ENCODE data around the gene YIF1B. TPM values are rescaled to one million over a fixed set of nuclear protein-coding genes. Genes with fewer than 3 reads are reported as not detected.

YIF1B gene
- total RNA-seq, 4 donors from 2014 or later = 24.0 to 42.8 (median 27.3) TPM

GRCh38 chr19:38283271-38283670 is 32.5 kb downstream of the YIF1B start:
- no peak for TF ChIP-seq POLR2A (IDR thresholded peaks at IDR 0.05)
- TF ChIP-seq, protein P1, sequence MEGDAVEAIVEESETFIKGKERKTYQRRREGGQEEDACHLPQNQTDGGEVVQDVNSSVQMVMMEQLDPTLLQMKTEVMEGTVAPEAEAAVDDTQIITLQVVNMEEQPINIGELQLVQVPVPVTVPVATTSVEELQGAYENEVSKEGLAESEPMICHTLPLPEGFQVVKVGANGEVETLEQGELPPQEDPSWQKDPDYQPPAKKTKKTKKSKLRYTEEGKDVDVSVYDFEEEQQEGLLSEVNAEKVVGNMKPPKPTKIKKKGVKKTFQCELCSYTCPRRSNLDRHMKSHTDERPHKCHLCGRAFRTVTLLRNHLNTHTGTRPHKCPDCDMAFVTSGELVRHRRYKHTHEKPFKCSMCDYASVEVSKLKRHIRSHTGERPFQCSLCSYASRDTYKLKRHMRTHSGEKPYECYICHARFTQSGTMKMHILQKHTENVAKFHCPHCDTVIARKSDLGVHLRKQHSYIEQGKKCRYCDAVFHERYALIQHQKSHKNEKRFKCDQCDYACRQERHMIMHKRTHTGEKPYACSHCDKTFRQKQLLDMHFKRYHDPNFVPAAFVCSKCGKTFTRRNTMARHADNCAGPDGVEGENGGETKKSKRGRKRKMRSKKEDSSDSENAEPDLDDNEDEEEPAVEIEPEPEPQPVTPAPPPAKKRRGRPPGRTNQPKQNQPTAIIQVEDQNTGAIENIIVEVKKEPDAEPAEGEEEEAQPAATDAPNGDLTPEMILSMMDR (IDR thresholded peaks at IDR 0.05) = no peak
- H3K4me1 ChIP-seq = peaks cover 0 to 82% (median 25%) of the 10 kb centered on the region in 3 donors
- no peak for DNase-seq
- intact Hi-C loops (cut with DNase I) = no loop called here
- no peaks in the 10 kb centered on the region for H3K27me3 ChIP-seq
- H3K27ac ChIP-seq = peak overlapping the region in 1 of 4 donors; percentile 21
- H3K36me3 ChIP-seq = peaks cover 0 to 49% (median 4%) of the 10 kb centered on the region in 3 donors
- H3K9me3 ChIP-seq = no peaks in the 10 kb centered on the region
- no peak overlapping the region for H3K4me3 ChIP-seq
- WGBS, 2 donors = 34 to 50% methylated on average over 6 of the region's 8 CpGs

DNA sequence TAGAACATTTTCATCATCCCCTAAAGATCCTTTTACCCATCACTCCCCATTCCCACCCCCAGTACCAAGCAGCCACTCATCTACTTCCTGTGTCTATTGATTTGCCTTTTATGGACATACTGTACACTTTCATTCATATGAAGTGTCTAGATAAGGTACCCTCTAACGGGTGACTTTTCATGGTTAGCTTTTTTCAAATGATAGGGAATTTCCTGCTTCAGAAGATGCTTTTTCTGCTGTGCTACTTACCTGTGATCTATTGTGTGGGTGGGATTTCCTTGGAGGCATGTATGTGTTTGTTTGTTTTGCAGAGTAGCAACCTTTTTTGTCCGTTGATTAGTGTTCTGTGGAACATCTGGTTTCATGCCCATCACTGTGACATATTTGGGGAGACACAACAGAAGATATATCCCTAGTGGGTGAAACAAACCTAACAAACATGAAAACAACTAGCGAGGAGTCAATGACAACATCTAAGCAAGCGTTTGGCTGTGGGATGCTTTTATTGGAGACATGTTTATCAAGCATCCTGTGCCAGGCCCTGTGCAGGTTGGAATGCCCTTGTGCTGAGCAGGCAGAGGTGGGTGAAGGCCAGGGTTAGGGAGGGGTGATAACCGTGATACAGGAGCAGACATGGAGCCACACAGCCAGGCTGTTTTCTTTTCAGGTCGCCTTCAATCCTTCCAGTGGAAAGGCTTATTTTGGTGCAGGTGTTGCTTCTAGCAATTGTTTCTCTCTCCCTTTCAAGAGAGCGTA is 33.8 kb downstream of the YIF1B start:
- peak overlapping the region in 1 of 4 donors; percentile 4 for H3K27ac ChIP-seq
- H3K27me3 ChIP-seq = no peaks in the 10 kb centered on the region
- no peak overlapping the region for H3K4me3 ChIP-seq
- peaks cover 4 to 92% (median 38%) of the 10 kb centered on the region in 3 donors for H3K4me1 ChIP-seq
- DNase-seq = no peak
- intact Hi-C loops (cut with DNase I) = no loop called here
- no peaks in the 10 kb centered on the region for H3K9me3 ChIP-seq
- no peak for TF ChIP-seq POLR2A (IDR thresholded peaks at IDR 0.05)
- TF ChIP-seq, protein P1 (IDR thresholded peaks at IDR 0.05) = no peak
- peaks cover 0 to 36% (median 0%) of the 10 kb centered on the region in 3 donors for H3K36me3 ChIP-seq
- WGBS, 2 donors = 55 to 71% methylated on average over 7 of the region's 7 CpGs

DNA sequence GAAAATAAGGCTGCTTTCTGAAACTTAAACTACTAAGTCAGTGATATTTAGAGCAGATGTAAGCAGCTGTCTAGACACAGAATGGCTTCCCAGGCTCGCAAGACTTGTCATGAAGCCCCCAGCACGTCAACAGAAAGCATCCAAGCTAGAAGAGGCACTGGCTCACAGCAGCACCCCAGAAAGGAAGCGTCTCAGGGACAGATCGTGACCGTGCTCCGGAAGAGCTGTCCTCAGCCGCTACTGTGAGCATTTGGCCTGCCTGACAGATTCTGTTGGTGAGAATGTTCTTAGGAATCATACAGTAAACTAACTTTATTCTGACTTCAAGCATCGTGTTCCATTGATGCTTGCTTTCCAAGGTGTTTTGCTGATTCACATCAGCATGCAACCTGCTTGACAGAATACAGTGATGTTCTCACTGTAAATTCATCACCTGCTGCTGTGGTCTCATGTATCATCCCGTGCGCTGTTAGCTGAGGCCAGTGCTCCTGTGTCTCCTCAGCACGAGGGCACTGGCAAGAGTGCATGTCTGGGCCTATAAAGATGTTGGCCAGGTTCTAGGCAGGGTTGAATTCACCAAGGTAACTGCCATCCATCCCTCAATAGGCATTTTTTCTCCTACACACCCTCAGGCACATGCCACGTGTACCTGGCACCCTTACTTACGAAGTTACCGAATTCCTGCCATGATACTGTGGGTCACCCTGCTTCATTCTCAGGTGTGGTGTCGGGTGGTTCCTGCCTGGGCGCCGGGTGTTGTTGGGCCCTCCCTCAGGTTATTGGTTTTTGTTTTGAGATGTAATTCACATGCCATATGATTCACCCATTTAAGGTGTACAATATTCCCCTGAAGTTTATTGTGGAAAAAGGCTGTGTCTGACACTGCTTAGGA is 35.5 kb downstream of the YIF1B start:
- Histone ChIP-seq H3K9me3 (no peaks in the 10 kb centered on the region), H3K4me3 (no peak overlapping the region), H3K27ac (peak overlapping the region in 3 of 4 donors; percentile 54 to 85 (median 63)), H3K4me1 (peaks cover 8 to 97% (median 43%) of the 10 kb centered on the region in 3 donors), H3K27me3 (no peaks in the 10 kb centered on the region), H3K36me3 (peaks cover 0 to 19% (median 0%) of the 10 kb centered on the region in 3 donors)
- WGBS, 2 donors = 59 to 61% methylated on average over 14 to 17 of the region's 17 CpGs
- DNase-seq = no peak
- TF ChIP-seq POLR2A (IDR thresholded peaks at IDR 0.05) = no peak
- TF ChIP-seq, protein P1 (IDR thresholded peaks at IDR 0.05) = no peak
- intact Hi-C loops (cut with DNase I) = no loop called here

- intact Hi-C loops (cut with DNase I) = no loop called here
- WGBS, 2 donors = 49 to 51% methylated on average over 2 of the region's 2 CpGs
- Histone ChIP-seq H3K36me3 (peaks cover 0 to 4% (median 0%) of the 10 kb centered on the region in 3 donors), H3K9me3 (no peaks in the 10 kb centered on the region), H3K27me3 (no peaks in the 10 kb centered on the region), H3K4me1 (peaks cover 16 to 100% (median 43%) of the 10 kb centered on the region in 3 donors), H3K4me3 (no peak overlapping the region), H3K27ac (peak overlapping the region; percentile 71 to 85 (median 82))
- no peak for DNase-seq
- no peak for TF ChIP-seq POLR2A (IDR thresholded peaks at IDR 0.05)
- TF ChIP-seq, protein P1 (IDR thresholded peaks at IDR 0.05) = no peak
Observed at GRCh38 chr19:38278751-38279150, 37.0 kb downstream of the YIF1B start.

Data from esophagus squamous epithelium (tissue), 5 donors.